ENCODE data around the gene PRKCB. TPM values are rescaled to one million over a fixed set of nuclear protein-coding genes. Genes with fewer than 3 reads are reported as not detected.
A peak's percentile ranks its signal among the peaks of the same experiment; 100 is the strongest.
"Not testable (repeated sequence)": the region's sequence is repeated elsewhere in the genome, so short reads cannot be mapped to it uniquely, and the experiment has no call there.

PRKCB gene
- total and polyA plus RNA-seq, 2 experiments from 2014 or later, result 0.70 to 0.92 TPM

GRCh38 chr16:24235806-24236205 is 400.0 kb downstream of the PRKCB start:
- H3K4me3 ChIP-seq, result no peak overlapping the region
- no peaks in the 10 kb centered on the region for H3K36me3 ChIP-seq (replicated peaks; ENCODE audit: insufficient read depth, low read depth)
- H2AFZ ChIP-seq, result no peak overlapping the region
- H3K9me3 ChIP-seq (ENCODE audit: low read depth), result no peaks in the 10 kb centered on the region
- 67% methylated on average over 2 of the region's 2 CpGs for WGBS (ENCODE audit: low lambda C conversion rate, missing lambda C conversion rate)
- H4K20me1 ChIP-seq (ENCODE audit: insufficient read depth, poor library complexity, severe bottlenecking), result no peaks in the 10 kb centered on the region
- no peak overlapping the region for H3K4me2 ChIP-seq
- H3K27me3 ChIP-seq, result no peaks in the 10 kb centered on the region
- TF ChIP-seq CTCF (IDR thresholded peaks at IDR 0.05; ENCODE audit: poor library complexity) (no peak), EZH2 (IDR thresholded peaks at IDR 0.05; ENCODE audit: borderline replicate concordance) (no peak), EZH2phosphoT487 (IDR thresholded peaks at IDR 0.05; ENCODE audit: low read depth, severe bottlenecking, unreplicated experiment) (no peak)
- H3K79me2 ChIP-seq, result no peaks in the 10 kb centered on the region
- H3K9me2 ChIP-seq (replicated peaks; ENCODE audit: insufficient read depth), result no peaks in the 10 kb centered on the region
- H3K27ac ChIP-seq, result no peak overlapping the region
- no peaks in the 10 kb centered on the region for H3K4me1 ChIP-seq (ENCODE audit: insufficient read depth)
- no peak for DNase-seq (ENCODE audit: low spot score)

GRCh38 chr16:24238846-24239245 is 403.1 kb downstream of the PRKCB start:
- not testable (repeated sequence) for DNase-seq (ENCODE audit: low spot score); H3K9me3 ChIP-seq (ENCODE audit: low read depth); H3K4me1 ChIP-seq (ENCODE audit: insufficient read depth); H3K79me2 ChIP-seq; H3K9me2 ChIP-seq (replicated peaks; ENCODE audit: insufficient read depth); H3K4me2 ChIP-seq; H3K4me3 ChIP-seq; H2AFZ ChIP-seq; H3K27ac ChIP-seq; H3K27me3 ChIP-seq; H4K20me1 ChIP-seq (ENCODE audit: insufficient read depth, poor library complexity, severe bottlenecking); H3K36me3 ChIP-seq (replicated peaks; ENCODE audit: insufficient read depth, low read depth)
- 78% methylated on average over 2 of the region's 2 CpGs for WGBS (ENCODE audit: low lambda C conversion rate, missing lambda C conversion rate)

- no peaks in the 10 kb centered on the region for H3K9me2 ChIP-seq (replicated peaks; ENCODE audit: insufficient read depth)
- H3K27ac ChIP-seq, result no peak overlapping the region
- no peak for DNase-seq (ENCODE audit: low spot score)
- no peak overlapping the region for H3K4me3 ChIP-seq
- H3K9me3 ChIP-seq (ENCODE audit: low read depth), result no peaks in the 10 kb centered on the region
- no peak overlapping the region for H2AFZ ChIP-seq
- TF ChIP-seq EZH2 (IDR thresholded peaks at IDR 0.05; ENCODE audit: borderline replicate concordance) (no peak), CTCF (IDR thresholded peaks at IDR 0.05; ENCODE audit: poor library complexity) (no peak), EZH2phosphoT487 (IDR thresholded peaks at IDR 0.05; ENCODE audit: low read depth, severe bottlenecking, unreplicated experiment) (no peak)
- WGBS (ENCODE audit: low lambda C conversion rate, missing lambda C conversion rate), result 89% methylated on average over 4 of the region's 4 CpGs
- H3K4me2 ChIP-seq, result no peak overlapping the region
- no peaks in the 10 kb centered on the region for H4K20me1 ChIP-seq (ENCODE audit: insufficient read depth, poor library complexity, severe bottlenecking)
- H3K4me1 ChIP-seq (ENCODE audit: insufficient read depth), result no peaks in the 10 kb centered on the region
- H3K79me2 ChIP-seq, result no peaks in the 10 kb centered on the region
- peaks cover 23% of the 10 kb centered on the region for H3K27me3 ChIP-seq
- H3K36me3 ChIP-seq (replicated peaks; ENCODE audit: insufficient read depth, low read depth), result no peaks in the 10 kb centered on the region
Observed at GRCh38 chr16:24246911-24247607, 411.3 kb downstream of the PRKCB start.

GRCh38 chr16:24253192-24253591 is 417.4 kb downstream of the PRKCB start:
- peak; percentile 67 for DNase-seq (ENCODE audit: low spot score)
- no peak overlapping the region for H2AFZ ChIP-seq
- TF ChIP-seq EZH2 (IDR thresholded peaks at IDR 0.05; ENCODE audit: borderline replicate concordance) (no peak), CTCF (IDR thresholded peaks at IDR 0.05; ENCODE audit: poor library complexity) (peak; percentile 67)

More at GRCh38 chr16:24253192-24253591, 417.4 kb downstream of the PRKCB start:
- Histone ChIP-seq H3K79me2 (no peaks in the 10 kb centered on the region), H3K9me3 (ENCODE audit: low read depth) (no peaks in the 10 kb centered on the region), H3K4me3 (no peak overlapping the region), H3K4me2 (no peak overlapping the region), H3K27ac (no peak overlapping the region), H3K36me3 (replicated peaks; ENCODE audit: insufficient read depth, low read depth) (no peaks in the 10 kb centered on the region), H3K9me2 (replicated peaks; ENCODE audit: insufficient read depth) (no peaks in the 10 kb centered on the region), H4K20me1 (ENCODE audit: insufficient read depth, poor library complexity, severe bottlenecking) (no peaks in the 10 kb centered on the region), H3K27me3 (peaks cover 35% of the 10 kb centered on the region), H3K4me1 (ENCODE audit: insufficient read depth) (peaks cover 6% of the 10 kb centered on the region)
- 10% methylated on average over 7 of the region's 7 CpGs for WGBS (ENCODE audit: low lambda C conversion rate, missing lambda C conversion rate)
